Chondrocyte (in vitro differentiated cells): ENCODE measurements around the gene PRKCA. TPM values are rescaled to one million over a fixed set of nuclear protein-coding genes. Genes with fewer than 3 reads are reported as not detected.
"Not testable (repeated sequence)": the region's sequence is repeated elsewhere in the genome, so short reads cannot be mapped to it uniquely, and the experiment has no call there.

Source experiments
- DNase-seq: peaks from one replicate; pipeline ENCODE4 v3.0.0; 2021; ENCODE audit warnings: mixed read lengths, low spot score
- H3K27ac Mint-ChIP-seq: one replicate; pipeline ENCODE4 v1.8.0; 2021; ENCODE audit warnings: mild to moderate bottlenecking, moderate library complexity, mixed read lengths; ENCODE audit not compliant: unreplicated experiment
- H3K27me3 Mint-ChIP-seq: 2 replicates; pipeline ENCODE4 v1.8.0; 2021; ENCODE audit warnings: low read depth, mixed read lengths
- H3K36me3 Mint-ChIP-seq: 2 replicates; pipeline ENCODE4 v1.8.0; 2021; ENCODE audit warnings: low read depth, mixed read lengths
- H3K4me1 Mint-ChIP-seq: 2 replicates; pipeline ENCODE4 v1.8.0; 2021; ENCODE audit warnings: low read depth, mild to moderate bottlenecking, mixed read lengths
- H3K4me3 Mint-ChIP-seq: one replicate; pipeline ENCODE4 v1.8.0; 2021; ENCODE audit warnings: mild to moderate bottlenecking, moderate library complexity, mixed read lengths; ENCODE audit not compliant: unreplicated experiment
- H3K9me3 Mint-ChIP-seq: 2 replicates; pipeline ENCODE4 v1.8.0; 2021; ENCODE audit warnings: low read depth, mixed read lengths
- CTCF ChIP-seq: fragments of 200-600 bp; sonication (generic); IDR thresholded peaks from 2 replicates; pipeline ENCODE4 v1.5.0; 2021; ENCODE audit warnings: antibody characterized with exemption, mild to moderate bottlenecking, moderate library complexity
- total RNA-seq: library from RNA; stranded (reverse); gene quantifications from 3 replicates; pipeline ENCODE4 v1.2.1, GENCODE V29; 2021

The PRKCA gene
- total RNA-seq, 1 donor from 2014 or later: 51.5 TPM

GRCh38 chr17:66313325-66313724, 10.9 kb downstream of the PRKCA start:
- Mint-ChIP-seq H3K27me3 (no peaks in the 10 kb centered on the region), H3K9me3 (peaks cover 4% of the 10 kb centered on the region), H3K4me3 (no peak overlapping the region), H3K36me3 (peaks cover 12% of the 10 kb centered on the region), H3K27ac (peak overlapping the region; percentile 70), H3K4me1 (peaks cover 69% of the 10 kb centered on the region)
- peak; percentile 50 for TF ChIP-seq CTCF
- DNase-seq: no peak

GRCh38 chr17:66313995-66314659, 11.7 kb downstream of the PRKCA start:
- Mint-ChIP-seq H3K27me3 (no peaks in the 10 kb centered on the region), H3K9me3 (peaks cover 4% of the 10 kb centered on the region), H3K4me1 (peaks cover 62% of the 10 kb centered on the region)

DNA sequence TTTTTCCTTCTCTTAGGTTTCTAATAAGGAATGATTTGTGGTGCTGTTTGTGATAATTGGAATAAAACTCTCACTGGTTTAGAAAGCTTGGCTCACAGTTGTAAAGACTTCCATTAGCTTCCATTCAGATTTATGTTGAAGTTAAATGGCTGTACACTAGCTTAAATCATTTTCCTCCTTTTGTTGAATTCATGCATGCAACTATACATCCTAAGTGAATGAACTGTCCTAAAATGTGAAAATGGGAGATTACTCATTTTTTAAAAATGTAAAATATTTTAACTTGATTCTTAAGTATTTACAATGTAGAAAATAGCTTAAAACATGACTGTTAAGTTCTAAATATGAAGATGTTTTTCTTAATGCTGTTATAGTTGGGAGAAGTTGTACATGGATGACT, 15.2 kb downstream of the PRKCA start:
- Mint-ChIP-seq H3K4me1 (peaks cover 48% of the 10 kb centered on the region), H3K4me3 (no peak overlapping the region), H3K27ac (peak overlapping the region; percentile 60), H3K27me3 (no peaks in the 10 kb centered on the region), H3K36me3 (peaks cover 13% of the 10 kb centered on the region), H3K9me3 (peaks cover 9% of the 10 kb centered on the region)
- DNase-seq: no peak
- TF ChIP-seq CTCF: no peak

More at GRCh38 chr17:66313995-66314659, 11.7 kb downstream of the PRKCA start:
- TF ChIP-seq CTCF: no peak
- Mint-ChIP-seq H3K27ac (no peak overlapping the region), H3K36me3 (peaks cover 12% of the 10 kb centered on the region), H3K4me3 (no peak overlapping the region)
- no peak for DNase-seq

DNA sequence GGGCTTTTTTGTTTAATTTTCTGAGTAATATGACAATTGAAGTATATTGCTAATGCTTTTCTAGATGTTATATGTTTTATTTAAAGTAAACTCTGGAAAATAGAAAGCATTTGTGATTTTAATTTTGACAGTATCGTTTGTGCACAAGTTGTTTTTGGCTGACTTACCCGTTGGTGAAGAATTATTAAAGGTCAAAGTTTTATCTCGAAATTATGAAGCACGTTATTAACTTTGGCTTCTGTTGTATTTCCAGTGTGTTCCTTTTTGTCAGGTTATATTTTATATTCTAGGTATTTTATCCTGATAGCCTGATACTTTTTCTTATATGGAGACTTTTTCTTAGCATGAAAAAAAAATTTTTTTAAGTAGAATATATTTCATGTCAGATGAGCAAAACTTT, 16.8 kb downstream of the PRKCA start:
- no peak for TF ChIP-seq CTCF
- DNase-seq: no peak
- H3K27me3 Mint-ChIP-seq: no peaks in the 10 kb centered on the region
- no peak overlapping the region for H3K4me3 Mint-ChIP-seq
- peaks cover 33% of the 10 kb centered on the region for H3K4me1 Mint-ChIP-seq
- H3K27ac Mint-ChIP-seq: no peak overlapping the region
- H3K36me3 Mint-ChIP-seq: peaks cover 15% of the 10 kb centered on the region
- peaks cover 9% of the 10 kb centered on the region for H3K9me3 Mint-ChIP-seq

DNA sequence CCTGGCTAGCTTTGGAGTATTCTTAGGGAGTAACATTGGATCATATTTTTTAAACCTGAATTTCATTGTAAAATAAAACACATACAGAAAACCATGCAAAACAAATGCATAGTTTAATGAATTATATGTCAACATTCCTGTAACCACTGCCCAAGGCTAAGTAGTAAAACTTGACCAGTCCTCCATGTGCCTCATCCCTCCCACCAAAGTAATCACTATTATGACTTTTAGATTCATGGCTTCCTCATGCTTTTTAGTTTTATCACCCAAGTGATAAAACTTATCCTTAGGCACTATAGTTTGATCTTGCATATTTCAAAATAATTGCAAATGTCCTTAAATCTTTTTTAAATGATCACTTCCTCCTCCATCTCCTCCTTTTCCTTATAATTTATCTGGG, 20.4 kb downstream of the PRKCA start:
- H3K4me3 Mint-ChIP-seq: no peak overlapping the region
- H3K27ac Mint-ChIP-seq: no peak overlapping the region
- peaks cover 36% of the 10 kb centered on the region for H3K4me1 Mint-ChIP-seq
- H3K27me3 Mint-ChIP-seq: no peaks in the 10 kb centered on the region
- peaks cover 7% of the 10 kb centered on the region for H3K36me3 Mint-ChIP-seq
- no peak for DNase-seq
- H3K9me3 Mint-ChIP-seq: peaks cover 4% of the 10 kb centered on the region
- TF ChIP-seq CTCF: no peak

GRCh38 chr17:66324381-66325004, 22.1 kb downstream of the PRKCA start:
- H3K9me3 Mint-ChIP-seq: not testable (repeated sequence)

More at GRCh38 chr17:66324381-66325004, 22.1 kb downstream of the PRKCA start:
- H3K27ac Mint-ChIP-seq, H3K27me3 Mint-ChIP-seq, H3K36me3 Mint-ChIP-seq, H3K4me3 Mint-ChIP-seq, DNase-seq: not testable (repeated sequence)
- H3K4me1 Mint-ChIP-seq: peaks cover 32% of the 10 kb centered on the region
